GM19035 (cell line): ENCODE measurements around the gene PCNX1.
"Not testable (repeated sequence)": the region's sequence is repeated elsewhere in the genome, so short reads cannot be mapped to it uniquely, and the experiment has no call there.

ENCODE experiments used
- ATAC-seq: cut with Tn5 transposase; IDR thresholded peaks from one replicate; pipeline ENCODE4 v1.9.1; 2021; ENCODE audit not compliant: unreplicated experiment

Gene PCNX1

DNA sequence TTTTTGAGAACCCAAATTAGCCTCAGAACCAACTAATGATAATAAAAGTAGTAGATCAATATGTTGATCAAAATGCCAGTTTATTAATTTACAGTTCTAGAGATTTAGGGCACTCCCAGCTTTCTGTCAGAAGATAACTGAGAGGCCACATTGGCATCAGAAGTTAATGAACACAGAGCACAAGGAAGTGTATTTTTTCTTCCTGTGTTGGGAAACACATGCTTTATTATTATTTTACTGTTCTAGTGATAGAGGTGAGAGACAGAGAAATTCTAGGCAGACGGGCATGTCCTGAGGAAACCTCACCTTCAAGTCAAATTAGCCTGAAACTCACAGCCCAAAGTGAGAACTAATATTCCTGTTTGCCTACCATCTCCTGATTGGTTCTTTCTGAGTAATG lies 213.7 kb downstream of the PCNX1 start:
- ATAC-seq: no peak

DNA sequence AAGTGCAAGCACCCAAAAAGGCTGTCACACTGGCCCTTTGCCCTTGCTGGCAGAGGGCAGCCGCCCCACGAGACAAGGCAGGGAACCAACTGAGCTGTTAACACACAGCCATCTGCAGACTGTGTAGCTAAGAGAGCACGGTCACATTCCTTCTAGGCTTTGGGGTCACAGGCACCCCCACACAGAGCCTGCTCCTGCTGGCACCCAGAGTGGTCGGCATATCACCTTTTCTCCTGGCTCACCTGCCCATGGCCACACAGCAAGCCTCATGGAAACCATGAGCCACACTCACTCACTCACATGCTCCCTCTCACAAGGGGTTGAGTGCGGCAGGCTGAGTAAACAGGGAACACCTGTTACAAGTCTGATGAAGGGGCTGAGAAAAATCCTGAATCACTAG lies 214.5 kb downstream of the PCNX1 start:
- no peak for ATAC-seq

GRCh38 chr14:71122866-71123565 lies 215.8 kb downstream of the PCNX1 start:
- no peak for ATAC-seq

GRCh38 chr14:71123579-71124135 lies 216.4 kb downstream of the PCNX1 start:
- ATAC-seq: no peak

- not testable (repeated sequence) for ATAC-seq
These were observed 222.6 kb downstream of the PCNX1 start for GRCh38 chr14:71129716-71130490.

GRCh38 chr14:71130491-71131179 lies 223.4 kb downstream of the PCNX1 start:
- ATAC-seq: no peak

DNA sequence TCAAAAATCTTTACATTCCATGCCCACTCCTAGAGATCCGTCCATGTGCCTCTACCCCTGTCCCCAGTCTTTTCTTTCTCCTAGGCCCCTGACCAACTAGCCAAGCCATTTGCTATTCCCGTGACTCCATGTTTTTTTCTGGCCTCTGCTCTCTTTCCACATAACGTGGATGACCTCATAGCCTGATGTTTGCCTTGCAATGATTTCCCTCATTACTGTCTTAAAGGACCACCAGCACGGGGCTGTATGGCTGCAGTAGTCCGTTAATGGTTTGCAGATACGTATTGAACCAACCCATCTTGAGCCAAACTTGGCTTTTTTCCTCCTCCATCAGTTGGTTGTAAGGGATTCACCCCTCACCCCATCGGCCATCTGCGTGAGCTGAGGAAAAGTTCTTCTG lies 226.0 kb downstream of the PCNX1 start:
- no peak for ATAC-seq

GRCh38 chr14:71135496-71135895 lies 228.2 kb downstream of the PCNX1 start:
- ATAC-seq: no peak

GRCh38 chr14:71135911-71136310 lies 228.7 kb downstream of the PCNX1 start:
- no peak for ATAC-seq

DNA sequence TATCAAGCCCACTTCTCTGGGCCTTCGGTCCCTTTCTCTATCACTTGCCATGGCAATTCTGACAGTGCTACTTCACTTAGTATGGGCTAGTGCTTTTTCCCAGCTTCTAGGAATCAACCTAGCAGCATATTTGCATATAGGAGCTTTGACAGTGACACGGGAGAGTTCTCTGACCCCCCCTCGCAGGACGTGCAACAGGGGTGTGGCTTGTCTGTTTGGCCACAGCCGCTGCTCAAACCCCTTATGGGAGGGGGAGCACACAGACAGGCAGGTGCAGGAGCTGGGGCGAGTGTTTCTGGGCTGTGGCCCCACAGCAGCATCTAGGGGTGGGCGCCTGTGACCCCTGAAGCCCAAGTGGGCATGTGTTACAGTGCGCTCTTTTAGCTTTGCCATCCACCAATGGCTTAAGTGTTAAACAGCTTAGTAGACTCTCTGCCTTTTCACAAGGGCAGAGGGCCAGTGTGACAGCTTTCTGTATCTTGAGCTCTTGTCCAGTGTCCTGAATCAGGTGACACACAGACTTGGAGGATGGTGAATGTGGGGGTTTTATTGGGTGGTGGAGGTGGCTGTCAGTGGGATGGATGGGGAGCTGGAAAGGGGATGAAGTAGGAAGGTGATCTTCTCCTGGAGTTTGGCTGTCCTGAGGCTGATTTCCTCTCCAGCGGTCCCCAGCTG lies 229.3 kb downstream of the PCNX1 start:
- no peak for ATAC-seq

- ATAC-seq: no peak
These were observed 230.5 kb downstream of the PCNX1 start for GRCh38 chr14:71137536-71138447.

DNA sequence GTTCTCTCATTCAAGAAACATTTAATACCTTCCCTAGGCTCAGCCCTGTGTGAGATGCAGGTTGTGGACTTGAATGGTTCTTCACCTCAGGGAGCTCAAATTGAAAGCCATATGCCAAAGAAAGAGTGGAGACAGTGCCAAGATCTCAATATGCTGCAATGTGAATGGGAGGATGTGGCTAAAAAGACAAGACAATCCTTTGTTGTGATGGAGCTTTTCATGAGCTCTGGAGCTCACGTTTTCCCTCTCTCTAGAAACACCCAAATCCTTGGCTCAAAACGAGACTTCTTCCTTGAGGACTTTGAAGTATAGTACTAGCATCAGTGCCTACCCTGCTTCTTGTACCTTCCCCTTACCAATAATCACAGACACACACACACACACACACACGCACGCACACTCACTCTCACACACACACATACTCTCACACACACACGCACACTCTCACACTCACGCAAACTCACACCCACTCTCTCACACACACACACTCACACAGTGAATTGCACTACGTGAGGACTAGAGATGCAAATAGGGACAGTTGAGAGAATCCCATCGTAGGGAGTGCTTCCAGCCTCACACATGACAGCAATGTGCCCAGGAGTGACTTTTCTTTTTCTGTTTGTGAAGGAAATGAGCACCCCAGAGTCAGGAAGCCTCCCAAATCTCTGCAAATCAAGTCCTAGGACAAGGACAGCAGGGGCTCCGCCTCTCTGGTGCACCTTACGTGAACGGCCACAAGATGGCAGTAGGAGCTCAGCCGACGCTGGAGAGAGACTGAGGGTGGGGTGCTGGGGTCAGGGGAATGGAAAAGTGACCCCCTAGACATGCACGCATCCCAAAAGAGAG lies 231.4 kb downstream of the PCNX1 start:
- ATAC-seq: no peak

DNA sequence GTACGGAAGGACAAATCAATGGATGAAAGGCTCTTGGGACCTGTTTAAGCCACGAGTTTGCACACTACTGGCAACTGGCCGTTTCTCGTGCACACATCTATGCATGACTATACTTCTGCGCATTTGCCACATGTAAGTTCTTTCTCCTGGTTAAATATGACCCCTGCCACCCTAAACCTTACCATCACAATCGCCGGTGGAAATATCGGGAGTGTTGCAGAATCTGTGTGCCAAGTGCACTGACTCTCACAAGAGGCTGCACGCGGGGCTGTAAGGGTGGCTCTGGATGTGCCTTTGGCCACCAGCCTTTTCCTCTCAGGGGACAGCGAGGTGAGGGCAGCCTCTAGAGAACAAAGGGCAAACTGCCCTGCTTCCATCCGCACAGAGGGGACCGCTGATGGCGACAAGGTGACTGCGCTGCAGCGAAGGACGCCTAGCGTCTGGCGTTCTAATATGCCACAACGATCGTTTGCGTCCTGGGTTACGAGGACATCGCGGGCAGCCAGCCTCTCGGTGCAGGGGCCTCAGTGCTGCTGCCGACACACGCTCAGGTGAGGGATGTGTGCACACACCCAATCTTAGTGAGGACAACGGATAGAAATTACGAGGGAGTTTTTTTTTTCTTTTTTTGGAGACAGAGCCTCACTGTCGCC lies 232.2 kb downstream of the PCNX1 start:
- ATAC-seq: no peak

DNA sequence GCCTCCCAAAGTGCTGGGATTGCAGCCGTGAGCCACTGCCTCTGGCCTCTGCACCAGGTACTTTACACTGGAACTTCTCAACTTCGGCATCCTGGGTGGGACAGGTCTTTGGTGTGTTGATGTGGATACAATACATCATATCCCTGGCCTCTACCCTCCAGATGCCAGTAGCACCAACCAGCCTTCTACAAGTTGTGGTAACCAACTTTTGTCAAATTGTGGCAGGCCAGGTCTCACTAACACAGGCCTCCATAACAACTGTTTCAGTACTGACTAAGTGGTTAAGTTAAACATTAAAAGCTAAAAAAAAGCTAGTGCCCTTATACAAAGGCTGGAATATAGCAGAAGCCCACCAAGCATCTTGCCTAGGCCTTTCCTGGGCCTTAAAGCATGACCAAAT lies 232.9 kb downstream of the PCNX1 start:
- no peak for ATAC-seq

DNA sequence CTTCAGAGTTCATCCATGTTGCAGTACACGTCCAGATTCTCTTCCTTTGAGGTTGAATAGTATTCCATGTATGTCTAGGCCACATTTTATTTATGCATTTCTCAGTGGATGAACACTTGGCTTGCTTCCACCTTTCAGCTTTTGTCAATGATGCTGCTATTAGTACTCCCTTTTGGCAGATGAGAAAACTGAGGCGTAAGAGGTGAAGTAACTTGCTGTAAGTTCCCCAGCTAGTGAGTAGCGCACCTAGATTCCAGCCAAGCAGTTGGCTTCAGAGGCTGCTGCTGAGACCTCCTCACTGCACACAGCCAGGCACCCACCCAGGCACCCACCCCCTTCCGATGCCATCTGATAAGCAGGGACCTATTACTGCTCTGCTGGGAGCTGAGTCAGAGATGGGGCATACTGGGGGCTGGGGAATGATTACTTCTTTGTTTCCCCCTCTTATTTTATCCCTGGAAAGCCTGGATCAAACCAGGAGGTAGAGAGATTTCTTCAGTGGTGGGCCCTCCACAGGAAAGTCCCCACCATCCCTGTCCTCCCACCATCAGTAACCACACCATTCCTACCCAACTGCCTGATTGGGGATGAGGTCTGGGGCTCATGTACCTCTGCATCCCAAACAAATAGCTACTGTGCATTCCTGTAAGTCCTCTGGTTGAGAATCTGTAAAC lies 234.6 kb downstream of the PCNX1 start:
- ATAC-seq: no peak

GRCh38 chr14:71142375-71143038 lies 235.2 kb downstream of the PCNX1 start:
- ATAC-seq: no peak
